HG02798 (cell line): ENCODE data around the gene TRAF1.

Experiments
- ATAC-seq: cut with Tn5 transposase; IDR thresholded peaks from one replicate; pipeline ENCODE4 v1.9.1; 2021; ENCODE audit warnings: mild to moderate bottlenecking; ENCODE audit not compliant: unreplicated experiment, poor library complexity

TRAF1 gene

DNA sequence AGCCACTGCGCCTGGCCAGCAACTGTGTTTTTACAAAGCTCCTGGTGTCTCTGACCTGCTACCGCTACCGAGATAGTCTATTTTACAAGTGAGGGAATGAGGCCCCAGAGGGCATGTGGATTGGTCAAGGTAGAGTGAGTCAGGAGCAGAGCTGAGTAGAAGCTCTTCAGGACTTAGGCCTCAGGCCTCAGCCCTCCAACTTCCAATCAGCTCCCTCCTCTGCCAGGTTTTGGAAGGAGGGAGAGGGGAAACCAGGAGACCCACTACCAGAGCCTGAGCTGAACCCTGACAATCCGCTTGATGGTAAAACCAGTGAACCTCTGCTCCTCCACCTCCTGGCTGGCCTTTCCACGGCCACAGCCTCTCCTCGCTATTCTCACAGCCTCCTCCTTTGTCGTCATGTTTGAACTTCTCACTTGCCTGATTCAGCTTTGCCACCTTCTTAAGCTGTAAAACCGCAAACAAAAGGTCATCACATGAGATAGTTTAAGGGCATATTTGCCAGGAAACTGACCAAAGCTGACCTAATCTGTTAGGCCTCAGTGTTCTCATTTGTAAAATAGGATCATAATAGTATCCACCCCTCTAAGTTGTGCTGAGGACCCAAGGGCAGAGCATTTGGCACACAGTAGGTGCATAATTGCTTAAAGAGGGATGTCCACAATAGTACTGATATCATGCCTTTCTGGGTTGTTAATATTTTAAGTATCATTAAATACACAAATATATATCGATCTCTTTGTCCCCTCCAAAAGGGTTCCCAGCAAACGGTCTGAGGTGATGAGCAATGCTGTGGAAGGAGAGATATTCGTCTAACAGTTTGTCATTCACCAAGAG lies 1.7 kb downstream of the TRAF1 start:
- no peak for ATAC-seq

DNA sequence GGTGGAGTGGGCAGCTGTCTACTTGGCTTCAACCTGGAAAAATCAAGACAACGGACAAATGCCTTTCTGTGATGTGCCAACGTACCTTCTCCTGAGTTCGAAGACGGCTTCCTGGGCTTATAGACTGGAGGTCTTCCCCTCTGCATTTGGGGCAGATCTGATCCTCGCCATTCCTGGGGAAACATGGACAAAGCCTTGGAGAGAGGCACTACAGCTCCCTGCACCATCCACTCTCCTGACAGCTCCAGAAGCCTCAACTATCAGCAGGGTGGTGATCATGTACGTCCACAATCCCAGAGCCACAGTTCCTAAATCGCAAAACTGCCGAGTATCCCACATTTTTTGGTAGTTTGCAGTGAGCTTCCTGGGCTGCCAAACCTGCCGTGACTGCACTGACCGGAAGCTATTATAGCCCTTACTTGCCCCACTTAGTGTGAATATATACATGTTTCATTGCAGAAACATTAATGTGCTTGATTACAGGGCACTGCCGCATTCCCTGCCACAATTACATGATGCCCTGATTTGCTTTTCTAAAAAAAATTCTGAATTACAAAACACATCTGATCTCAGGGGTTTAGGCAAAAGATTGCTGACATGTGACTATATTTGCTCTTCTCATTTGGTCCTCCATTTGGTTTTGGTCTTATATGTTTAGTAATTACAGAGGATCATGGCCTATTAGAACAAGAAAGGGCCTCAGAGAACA lies 2.8 kb downstream of the TRAF1 start:
- no peak for ATAC-seq

DNA sequence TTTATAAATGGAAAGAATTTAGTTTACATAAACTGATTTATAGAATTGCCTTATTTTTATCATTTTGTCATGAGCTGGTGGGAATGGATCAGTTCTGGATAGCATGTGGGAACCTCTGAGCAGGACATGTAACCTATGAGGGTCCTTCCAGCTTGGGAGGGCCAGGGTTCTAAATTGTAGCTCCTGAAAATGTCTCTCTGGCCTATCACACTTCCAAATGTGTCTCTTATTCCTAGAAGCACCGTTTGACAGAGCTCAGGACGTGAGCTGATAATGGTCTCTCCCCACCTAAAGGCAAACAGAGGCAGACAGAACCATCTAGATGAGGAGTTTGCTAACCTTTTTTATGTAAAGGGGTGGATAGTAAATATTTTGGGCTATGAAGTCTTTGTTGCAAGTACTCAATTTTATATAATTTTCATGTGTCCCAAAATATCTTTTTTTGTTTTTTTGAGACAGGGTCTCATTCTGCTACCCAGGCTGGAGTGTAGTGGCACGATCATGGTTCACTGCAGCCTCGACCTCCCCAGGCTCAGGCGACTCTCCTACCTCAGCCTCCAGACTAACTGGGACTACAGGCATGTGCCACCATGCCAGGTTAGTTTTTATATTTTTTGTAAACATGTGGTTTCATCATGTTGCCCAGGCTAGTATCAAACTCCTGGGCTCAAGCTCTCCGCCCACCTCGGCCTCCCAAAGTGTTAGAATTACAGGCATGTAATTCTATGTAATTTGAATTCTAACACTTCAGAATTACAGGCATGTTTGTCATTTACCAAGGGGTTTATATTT lies 4.0 kb downstream of the TRAF1 start:
- no peak for ATAC-seq

DNA sequence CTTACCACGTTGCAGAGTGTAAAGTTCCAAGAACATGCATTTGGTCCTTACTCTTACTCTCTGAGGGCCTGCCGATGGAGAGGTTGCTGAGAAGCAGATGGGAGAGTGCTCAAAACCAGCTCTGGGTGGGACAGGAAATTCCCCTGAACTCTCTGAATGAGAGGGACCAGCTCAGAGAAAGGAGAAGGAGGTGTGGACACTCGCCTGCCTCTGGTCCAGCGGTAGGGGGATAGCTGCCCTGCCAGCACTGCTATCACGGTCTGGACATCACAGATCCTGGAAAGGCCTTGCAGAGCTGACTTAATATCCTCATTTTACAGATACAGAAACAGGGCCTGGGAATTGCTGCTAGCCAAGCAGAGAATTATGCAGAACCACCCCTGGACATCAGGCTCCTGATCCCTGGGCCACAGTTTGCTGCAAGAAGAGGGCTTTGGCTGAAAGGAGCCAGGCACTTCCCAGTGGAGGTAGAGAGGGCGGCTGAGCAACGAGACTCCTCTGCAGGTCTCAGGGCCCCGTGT lies 4.9 kb downstream of the TRAF1 start:
- ATAC-seq = no peak

DNA sequence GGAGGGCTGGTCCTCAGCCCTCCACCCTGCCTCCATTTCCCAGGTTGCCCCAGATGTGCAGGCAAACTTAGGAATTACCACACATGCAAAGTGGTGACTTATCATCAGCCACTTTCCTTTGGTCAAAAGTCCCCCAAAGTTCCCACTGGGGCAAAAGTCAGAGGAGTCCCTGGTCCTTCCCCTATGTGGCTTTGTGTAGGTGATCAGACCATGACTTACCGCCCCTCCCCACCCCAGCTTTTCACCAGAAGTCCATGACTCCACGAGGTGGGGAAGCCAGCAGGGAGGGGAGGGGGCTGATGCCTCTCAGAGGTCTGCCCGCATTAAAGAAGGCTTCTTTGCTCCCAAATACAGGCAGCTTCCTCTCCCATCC lies 5.8 kb downstream of the TRAF1 start:
- peak; percentile 26 for ATAC-seq

DNA sequence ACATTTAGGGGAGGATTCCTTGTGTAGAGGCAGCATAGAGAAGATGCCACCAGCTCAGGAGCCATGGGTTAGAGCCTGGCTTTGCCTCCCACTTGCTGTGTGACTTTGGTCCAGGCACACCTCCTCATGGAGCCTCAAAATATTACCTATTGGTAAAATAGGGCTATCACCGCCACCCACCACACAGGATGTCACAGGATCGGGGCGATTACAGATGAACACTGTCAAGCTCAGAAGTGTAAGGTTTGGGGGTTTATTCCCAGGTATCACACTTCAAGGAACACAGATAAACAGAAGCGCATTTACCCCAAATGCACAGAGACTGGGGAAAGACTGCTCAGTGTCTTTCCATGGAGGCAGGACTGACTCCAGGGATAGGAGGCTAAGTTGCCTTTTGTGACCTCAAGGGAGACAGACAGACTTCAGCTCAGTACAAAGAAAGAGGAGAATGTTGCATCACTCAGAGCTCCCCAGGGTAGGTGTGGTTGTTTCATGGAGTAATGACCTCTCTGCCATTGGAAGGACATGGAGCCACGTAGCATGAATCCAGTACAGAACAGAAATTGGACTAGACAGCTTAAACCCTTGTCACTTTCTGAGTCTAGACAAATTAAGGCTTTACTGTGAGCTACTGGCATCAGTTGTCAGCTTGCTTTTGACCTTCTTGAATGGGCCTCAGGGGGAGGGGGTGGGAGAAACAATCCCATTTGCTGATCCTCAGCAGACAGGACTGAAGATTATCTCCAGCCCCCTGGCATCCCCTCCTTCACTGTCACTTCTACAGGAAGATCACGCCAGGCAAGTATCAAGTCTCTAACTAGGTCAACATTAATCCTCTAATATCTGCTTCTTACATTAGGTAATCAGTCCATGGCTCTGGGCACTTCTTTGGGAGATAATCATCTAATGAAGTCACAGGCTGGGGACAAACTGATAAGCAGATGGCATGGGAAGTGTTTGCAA lies 6.5 kb downstream of the TRAF1 start:
- no peak for ATAC-seq

DNA sequence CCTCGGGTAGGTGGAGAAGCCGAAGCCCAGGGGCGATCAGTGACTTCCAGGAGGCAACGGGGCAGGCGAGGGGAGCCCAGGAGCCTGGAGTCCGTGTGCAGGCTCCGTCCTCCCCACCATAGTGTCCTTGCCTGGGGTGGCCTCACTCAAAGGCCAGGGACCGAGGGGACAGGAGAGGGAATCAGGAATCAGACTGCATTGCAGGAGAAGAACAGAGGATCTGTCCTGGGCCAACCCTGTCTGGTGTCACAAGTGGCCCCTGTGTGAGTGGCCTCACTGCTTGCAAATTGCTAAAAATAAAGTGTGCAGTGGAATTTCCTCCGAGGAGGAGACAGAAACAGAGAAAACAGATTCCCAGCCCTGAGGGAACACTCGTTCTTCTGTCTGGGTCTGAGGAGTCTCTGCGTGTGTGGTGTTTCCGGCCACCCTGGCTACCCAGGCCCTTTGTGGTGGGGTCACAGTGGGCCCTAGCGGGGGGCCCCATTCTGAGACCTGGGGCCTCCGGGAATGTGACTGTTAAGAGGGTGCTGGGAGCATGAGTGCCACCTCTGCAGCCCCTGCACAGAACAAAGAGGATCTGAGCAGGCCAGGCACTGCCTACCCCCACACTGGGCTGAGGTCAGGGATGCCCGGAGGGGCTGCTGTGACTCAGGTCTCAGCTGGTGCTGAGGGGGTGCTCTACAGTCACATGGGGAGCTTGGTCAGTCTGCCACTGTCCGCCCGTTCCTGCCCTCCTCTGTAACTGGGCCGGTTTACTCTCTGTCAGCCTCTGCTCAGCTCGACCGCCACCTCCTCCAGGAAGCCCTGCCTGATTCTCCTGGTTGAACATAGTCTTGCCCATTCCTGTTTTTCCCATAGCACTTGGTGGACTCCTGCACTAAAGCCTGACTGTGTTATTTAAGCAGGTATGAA lies 7.4 kb downstream of the TRAF1 start:
- ATAC-seq = no peak

DNA sequence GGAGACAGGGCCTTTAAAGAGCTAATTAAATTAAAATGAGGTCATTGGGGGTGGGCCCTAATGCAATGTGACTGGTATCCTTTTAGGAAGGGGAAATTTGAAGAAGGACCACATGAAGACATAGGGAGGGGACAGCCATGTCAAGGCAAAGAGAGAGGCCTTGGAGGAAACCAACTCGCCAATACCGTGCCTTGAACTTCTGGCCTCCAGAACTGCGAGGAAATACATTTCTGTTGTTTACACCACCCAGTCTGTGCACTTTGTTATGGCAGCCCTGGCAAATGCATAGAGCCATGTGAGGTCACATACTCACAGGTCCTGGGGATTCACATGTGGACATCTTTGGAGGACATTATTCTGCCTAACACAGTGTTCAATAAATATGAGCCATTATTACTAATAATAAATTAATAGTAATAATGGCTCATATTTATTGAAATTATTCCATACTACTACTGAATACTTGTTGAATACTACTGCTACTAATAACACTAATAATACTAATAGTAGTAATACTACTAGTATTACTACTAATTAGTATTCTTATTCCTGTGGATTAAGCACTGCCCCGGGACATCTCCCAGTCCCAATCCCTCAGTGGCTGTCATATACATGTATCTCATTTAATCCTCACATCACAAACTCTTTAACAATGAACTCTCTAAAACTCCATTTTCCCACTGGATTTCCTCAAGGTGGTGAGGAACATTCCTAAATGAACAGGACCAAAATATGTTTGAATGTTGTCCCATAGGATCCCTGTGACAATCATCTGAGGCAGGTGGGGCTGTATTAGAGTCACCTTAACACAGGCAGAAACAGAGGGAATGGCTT lies 8.4 kb downstream of the TRAF1 start:
- no peak for ATAC-seq

DNA sequence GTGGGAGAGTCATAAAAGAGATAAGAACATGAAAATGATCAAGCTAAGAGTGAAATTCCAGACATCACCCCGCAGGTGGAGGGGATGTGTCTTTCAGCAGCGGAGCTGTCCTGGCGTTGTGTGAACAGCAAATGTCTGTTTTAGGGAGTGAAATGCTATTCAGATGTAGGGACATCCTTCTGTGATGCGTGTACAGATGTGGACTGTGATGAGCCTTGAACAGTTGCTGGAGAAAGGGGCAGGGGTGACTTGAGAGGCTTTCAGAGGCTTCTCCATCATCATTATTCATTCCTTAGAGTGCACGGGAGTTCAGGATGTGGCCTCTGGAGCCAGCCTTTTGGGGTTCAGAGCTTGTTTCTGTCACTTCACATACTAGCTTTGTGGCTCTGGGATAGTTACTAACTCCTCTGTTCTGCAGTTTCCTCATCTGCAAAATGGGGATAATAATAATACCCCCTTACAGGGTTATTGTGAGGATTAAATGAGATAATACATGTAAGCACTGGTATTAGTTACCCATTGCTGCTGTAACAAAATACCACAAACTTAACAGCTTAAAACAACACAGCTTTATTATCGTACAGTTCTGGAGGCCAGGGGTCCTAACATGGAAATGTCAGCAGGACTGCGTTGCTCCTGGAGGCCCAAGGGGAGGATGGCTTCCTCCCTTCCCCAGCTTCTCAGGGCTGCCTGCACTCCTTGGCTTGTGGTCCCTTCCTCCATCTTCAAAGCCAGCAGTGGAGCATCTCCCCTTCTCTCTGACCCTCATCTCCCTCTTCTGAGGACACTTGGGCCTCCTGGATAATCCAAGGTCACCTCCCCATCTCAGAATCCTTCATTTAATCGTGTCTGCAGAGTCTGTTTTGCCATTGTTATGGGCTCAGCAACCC lies 9.4 kb downstream of the TRAF1 start:
- no peak for ATAC-seq

DNA sequence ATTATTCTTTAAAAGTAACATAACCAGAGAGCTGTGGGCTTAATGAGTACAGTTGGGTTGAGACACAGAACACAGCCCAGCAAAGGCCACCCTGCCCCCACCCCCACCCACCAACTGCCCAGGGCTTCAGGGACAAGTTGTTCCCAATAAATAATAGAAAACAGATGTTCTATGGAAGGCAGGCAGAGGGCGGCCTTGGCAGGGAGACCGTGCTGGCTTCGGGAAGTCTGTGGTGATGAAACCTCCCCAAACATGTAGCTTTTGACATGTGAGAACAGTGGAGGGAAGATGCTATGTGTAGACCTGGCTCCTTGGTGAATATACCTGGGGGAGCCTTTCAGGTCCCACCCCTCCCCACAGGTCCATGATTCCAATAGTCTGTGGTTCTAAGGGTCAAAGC lies 10.0 kb downstream of the TRAF1 start:
- ATAC-seq = no peak

DNA sequence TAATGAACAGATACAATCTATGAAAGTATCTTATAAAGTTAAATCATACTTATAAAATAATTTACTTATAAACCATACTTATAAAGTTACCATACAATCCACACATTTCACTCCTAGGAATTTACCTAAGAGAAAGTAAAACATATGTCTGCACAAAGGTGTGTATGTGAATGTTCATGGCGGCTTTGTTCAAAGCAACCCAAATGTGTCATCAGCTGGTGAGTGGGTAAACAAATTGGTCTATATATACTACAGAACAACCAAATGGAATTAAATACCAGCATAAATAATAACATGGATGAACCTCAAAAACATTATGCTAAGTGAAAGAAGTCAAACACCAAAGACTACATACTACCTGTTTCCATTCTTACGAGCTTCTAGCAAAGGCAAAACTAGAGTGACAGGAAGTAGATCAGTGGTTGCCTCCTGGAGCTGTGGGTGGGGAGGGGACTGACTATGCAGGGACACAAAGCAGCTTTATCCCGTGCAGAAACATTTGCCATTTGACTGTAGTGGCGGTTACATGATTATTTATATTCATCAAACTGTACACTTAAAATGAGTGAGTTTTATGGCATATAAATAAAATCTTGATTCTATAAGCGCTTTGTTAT lies 10.6 kb downstream of the TRAF1 start:
- no peak for ATAC-seq

DNA sequence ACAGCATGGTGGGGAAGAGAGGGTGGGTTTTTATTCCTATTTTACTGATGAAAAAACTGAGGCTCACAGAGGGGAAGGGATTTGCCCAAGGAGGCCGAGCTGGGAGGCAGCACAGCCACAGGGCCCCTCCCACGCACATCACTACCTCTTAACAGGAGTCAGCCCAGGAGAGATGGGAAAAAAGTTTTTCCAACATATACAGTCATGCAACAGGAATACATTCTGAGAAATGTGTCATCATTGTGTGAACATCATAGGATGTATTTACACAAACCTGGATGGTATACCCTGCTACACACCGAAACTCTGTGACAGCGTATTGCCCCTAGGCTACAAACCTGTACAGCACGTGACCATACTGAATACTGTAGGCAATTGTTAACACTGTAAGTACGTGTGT lies 11.6 kb downstream of the TRAF1 start:
- ATAC-seq = no peak

DNA sequence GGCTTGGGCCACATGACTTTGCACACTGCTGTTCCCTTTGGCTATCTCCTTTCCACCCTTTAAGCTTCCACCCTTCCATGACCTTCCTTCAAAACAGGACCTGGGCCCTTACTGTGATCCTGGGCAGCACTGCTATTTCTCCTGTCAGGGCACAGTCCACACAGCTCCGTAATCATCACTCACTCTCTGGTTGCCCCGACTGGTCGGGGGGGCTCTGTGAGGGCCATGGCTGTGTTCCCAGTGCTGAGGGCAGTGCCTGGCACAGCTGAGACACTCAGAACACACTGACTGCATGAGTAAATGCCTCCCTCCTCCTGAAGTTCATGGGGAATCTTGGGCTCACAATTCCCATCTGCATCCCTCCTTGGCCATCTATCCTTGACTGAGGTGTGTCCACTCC lies 12.2 kb downstream of the TRAF1 start:
- no peak for ATAC-seq

DNA sequence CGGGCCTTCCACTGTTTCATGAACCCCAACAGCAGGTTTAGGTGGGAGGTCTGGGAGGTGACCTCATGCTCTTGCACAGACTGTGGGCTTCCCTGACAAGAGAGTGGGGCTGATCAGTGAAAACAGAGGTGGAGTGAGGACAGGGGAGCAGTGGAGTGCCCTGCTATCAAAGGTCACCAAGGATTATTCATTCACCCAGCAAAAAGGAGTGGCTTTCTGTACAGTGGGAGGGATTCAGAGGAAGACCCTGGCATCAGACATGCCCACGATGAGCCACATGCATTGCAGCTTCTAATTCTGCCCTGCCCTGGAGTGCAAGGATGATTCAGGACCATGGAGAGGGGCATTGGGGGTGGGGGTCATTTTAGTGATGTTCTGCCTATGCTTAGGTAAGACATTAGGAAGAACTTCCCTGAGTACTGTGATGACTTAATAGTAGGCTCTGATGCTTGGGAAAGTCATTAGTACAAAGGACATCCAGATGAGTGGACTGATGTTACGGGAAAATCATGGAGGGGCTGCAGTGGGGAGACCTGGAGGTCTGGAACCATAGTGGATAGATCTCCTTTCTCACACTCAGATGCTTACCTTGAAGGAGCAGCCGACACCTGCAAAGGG lies 12.8 kb downstream of the TRAF1 start:
- ATAC-seq = no peak

DNA sequence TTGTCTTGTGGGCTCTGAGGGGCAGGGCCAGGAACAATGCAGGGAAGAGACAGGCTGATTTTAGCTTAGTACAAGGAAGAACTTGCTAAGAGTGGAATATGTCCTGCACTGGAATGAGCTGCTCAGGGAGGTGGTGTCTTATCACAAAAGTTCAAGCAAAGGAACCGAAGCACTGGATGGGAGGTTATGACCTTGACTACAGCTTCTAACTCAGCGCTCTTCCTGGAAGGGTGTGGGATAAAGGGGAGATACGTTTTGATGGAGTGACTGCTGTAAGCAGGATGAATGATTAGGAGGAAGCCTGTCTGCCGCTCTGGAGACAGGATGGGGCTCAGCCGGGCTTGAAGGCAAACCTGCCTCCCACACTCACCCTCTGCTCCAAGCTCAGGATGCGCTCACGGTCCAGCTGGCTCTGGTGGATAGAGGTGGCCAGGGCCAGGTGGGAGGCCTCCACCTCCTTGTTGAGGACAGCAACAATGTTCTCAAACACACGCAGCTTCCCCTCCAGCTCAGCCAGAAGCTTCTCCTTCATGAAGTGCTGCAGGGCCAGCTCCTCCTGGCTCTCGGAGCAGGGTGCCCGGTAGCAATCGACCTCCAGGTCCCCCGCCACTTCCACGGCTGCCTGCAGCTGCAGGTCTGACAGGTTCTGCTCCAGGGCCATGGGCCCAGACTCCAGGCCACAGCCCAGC lies 13.5 kb downstream of the TRAF1 start:
- no peak for ATAC-seq
